GM20000 (cell line): ENCODE results near the gene ST3GAL2.

Experiments
- DNase-seq: peaks from one replicate; pipeline ENCODE4 v3.0.0; 2012; ENCODE audit warnings: low spot score
- CTCF ChIP-seq: IDR thresholded peaks from 2 replicates; pipeline ENCODE4 v1.5.1; 2012; ENCODE audit warnings: mild to moderate bottlenecking, control low read depth; ENCODE audit errors: extremely low read depth, missing control alignments

ST3GAL2 gene

GRCh38 chr16:70432723-70433457 is 6.0 kb downstream of the ST3GAL2 start:
- DNase-seq, result no peak
- TF ChIP-seq CTCF, result no peak

- no peak for TF ChIP-seq CTCF
- DNase-seq, result no peak
Measured at GRCh38 chr16:70432356-70432722, 6.6 kb downstream of the ST3GAL2 start.

GRCh38 chr16:70430667-70431536 is 8.0 kb downstream of the ST3GAL2 start:
- no peak for TF ChIP-seq CTCF
- DNase-seq, result peak; percentile 79

DNA sequence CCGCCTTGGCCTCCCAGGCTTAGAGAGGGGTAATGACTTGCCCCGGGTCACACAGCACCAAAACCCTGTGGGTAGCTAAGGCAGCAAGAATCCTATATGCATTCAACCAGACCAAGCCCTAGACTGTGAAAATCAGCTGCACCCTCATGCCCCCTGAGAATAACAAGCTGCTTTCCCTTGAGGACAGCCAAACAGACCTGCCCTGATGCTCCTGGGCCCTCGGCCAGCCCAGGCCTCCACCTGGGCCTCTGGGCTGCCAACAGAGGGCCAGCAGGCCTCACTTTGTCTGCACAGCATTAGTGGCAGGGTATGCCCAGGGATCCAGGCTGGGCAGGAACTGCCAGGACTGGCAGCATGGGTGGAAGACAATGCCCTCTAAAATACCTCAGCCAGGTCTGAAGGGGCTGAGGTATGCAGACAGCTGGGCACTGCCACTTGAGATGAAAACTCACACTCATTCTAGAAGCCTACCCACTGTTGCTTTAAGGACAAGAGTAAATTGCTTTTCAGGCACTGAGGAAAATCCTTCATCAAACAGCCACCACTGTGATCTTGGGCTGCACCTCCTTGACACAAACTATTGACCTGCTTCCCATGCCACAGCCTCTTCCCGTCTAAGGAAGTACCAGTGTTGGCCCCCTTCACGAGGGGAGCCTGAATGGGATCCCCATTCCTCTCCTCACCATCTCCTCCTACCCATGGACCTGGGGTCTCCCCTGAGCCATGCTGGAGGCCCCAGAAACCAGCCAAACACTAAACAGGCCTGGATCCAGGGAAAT is 8.8 kb downstream of the ST3GAL2 start:
- DNase-seq, result no peak
- no peak for TF ChIP-seq CTCF

DNA sequence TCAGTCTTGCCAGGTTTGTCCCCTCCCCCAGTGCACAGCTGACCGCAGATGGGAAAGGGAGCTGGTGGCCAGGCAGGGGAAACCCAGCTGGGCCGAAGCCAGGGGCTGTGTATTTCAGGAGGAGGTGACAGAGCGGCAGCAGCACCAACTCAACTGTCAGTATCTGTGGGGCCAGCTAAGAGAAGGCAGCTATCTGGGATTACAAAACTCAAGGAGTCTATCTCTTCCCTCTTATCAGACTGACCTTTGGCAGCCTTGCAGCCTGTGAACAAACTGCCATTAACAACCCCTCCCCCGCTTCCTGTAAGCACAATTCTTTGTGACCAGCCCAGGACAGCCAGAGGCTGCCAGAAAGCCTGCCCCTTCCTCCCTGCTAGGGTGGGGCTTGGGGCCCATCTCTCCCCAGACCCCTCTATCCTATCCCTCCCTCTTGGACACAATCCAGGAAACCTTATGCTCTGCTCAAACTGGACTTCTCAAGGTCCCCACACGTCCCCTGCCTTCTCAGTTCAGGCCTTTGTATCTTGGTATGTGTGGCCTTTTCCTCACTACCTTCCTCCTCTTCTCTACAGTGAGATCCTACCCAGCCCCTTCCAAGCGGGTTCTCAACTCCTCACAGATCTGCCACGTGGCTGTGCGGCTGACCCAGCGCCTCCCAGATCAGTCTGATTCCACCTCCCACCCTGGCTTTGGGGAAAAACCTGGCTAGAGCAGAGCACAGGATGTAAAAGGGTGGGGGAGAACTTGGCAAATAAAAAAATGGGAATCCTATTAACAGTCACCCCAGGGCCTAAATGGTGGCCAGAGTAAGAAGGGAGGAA is 10.5 kb downstream of the ST3GAL2 start:
- TF ChIP-seq CTCF, result no peak
- peak; percentile 58 for DNase-seq

DNA sequence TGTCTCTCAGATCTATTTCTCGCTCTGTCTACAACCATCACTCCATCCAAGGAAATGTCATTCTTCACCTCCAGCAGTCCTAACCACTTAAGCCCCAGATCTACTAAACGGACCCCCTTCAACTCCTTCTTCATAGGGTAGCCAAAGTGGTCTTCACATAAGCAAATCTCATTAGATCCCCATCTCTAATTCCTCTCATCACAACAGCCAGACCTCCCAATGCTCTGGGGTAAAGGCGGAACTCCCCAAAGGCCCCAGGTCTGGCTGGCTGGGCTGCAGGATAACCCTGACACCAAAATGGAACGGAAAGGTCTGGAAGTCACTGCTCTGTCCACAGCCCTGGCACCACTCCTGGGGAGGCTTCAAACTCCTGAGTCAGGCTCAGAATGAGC is 11.1 kb downstream of the ST3GAL2 start:
- no peak for TF ChIP-seq CTCF

More for the DNA sequence above, 11.1 kb downstream of the ST3GAL2 start:
- no peak for DNase-seq
